ENCODE results near the gene ANXA1. TPM values are rescaled to one million over a fixed set of nuclear protein-coding genes. Genes with fewer than 3 reads are reported as not detected.

Gene ANXA1
- total RNA-seq (2022; extraction: Qiagen RNA extraction; ENCODE audit: low read depth): 1,033 to 1,317 TPM (median 1,098 TPM) in 5 replicates

DNA sequence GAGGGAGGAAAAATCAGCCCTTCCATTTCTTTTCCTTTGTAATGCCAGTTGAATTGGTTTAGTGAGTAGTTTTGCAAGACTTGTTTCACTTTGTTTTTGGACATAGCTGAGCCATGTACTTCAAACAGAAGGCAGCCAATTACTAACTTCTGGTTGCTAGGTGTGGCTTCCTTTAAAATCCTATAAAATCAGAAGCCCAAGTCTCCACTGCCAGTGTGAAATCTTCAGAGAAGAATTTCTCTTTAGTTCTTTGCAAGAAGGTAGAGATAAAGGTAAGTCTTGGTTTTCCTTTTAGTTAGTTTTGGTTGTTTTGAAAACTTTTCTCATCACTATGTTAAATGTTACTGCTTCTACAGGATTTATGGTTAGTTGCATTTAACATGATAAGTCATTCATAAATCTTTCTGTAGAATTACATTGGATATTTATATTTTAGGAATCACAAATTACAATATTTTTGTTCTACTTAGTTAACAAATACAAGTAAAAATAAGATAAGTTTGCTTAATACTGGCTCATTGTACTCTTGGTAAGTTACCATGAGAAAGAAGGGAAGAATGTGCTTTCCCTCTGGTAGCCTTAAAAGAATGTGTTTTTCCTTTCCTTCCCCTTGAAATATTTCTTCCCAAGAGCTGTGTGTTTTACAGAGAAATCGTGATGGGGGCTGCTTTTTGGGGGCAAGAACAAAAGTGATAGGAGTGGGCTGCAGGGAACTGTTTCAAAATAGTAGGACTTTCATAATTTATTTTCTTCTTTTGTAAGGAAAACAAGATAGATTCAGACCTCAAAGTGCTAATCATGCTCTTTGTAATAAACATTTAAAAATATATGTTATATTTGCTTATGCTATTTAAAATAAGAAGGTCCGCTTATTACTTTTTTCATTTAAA is at the start of gene ANXA1:
ANXA1 (plus strand) TSS at position 213 of the 890 bp plus-strand sequence. CDS start 6,671 bp downstream, outside the sequence.

Other genes starting within 250 kb of the ANXA1 start
- 4,093 to 6,603 TPM (median 5,109 TPM) in 5 replicates for gene ALDH1A1, start 198.8 kb upstream of the ANXA1 start, total RNA-seq (2022; extraction: Qiagen RNA extraction; ENCODE audit: low read depth)

All from A549 treated with ZK216348 at 1 μM for 4 hours (cell line).